A673 (cell line): Measurements from ENCODE around the gene ARHGAP44.

Experiments
- CTCF ChIP-seq: fragments of 300-800, 200-600 bp; sonication (generic); conservative IDR thresholded peaks from 2 replicates; pipeline ENCODE4 v1.5.1; 2017; ENCODE audit warnings: low read depth, mild to moderate bottlenecking, antibody characterized with exemption, low read length, moderate library complexity, mixed read lengths
- EZH2 ChIP-seq: fragments of 200-600 bp; sonication (generic); IDR thresholded peaks from 2 replicates; pipeline ENCODE4 v1.6.1; 2017; ENCODE audit warnings: borderline replicate concordance, low read depth, mild to moderate bottlenecking, mixed read lengths, antibody characterized with exemption, low read length; ENCODE audit not compliant: poor library complexity, severe bottlenecking

GRCh38 chr17:12966413-12966812, 177.1 kb downstream of the ARHGAP44 start:
- TF ChIP-seq CTCF, result no peak
- no peak for TF ChIP-seq EZH2
